Ishikawa (cell line): ENCODE data around the gene TTC3.

Experiments used
- CEBPB ChIP-seq: IDR thresholded peaks from 2 replicates; pipeline ENCODE4 v1.6.1; 2012
- CREB1 ChIP-seq: IDR thresholded peaks from 2 replicates; pipeline ENCODE4 v1.6.1; 2012; ENCODE audit warnings: low read depth
- EGR1 ChIP-seq: IDR thresholded peaks from 2 replicates; pipeline ENCODE4 v1.6.1; 2012
- EP300 ChIP-seq: IDR thresholded peaks from 2 replicates; pipeline ENCODE4 v1.6.1; 2012; ENCODE audit warnings: borderline replicate concordance
- FOXM1 ChIP-seq: IDR thresholded peaks from 2 replicates; pipeline ENCODE4 v1.6.1; 2012; ENCODE audit warnings: low read depth, borderline replicate concordance
- MAX ChIP-seq: IDR thresholded peaks from 2 replicates; pipeline ENCODE4 v1.6.1; 2012
- NFIC ChIP-seq: IDR thresholded peaks from 2 replicates; pipeline ENCODE4 v1.6.1; 2012
- RAD21 ChIP-seq: IDR thresholded peaks from 2 replicates; pipeline ENCODE4 v1.6.1; 2012; ENCODE audit warnings: low read depth
- REST ChIP-seq: IDR thresholded peaks from 2 replicates; pipeline ENCODE4 v1.6.1; 2012; ENCODE audit warnings: low read depth, mild to moderate bottlenecking
- TAF1 ChIP-seq: IDR thresholded peaks from 2 replicates; pipeline ENCODE4 v1.6.1; 2012; ENCODE audit warnings: low read depth, mild to moderate bottlenecking
- TCF12 ChIP-seq: IDR thresholded peaks from 2 replicates; pipeline ENCODE4 v1.6.1; 2012; ENCODE audit warnings: low read depth
- TEAD4 ChIP-seq: IDR thresholded peaks from 2 replicates; pipeline ENCODE4 v1.6.1; 2012
- YY1 ChIP-seq: IDR thresholded peaks from 2 replicates; pipeline ENCODE4 v1.6.1; 2012; ENCODE audit warnings: low read depth
- ZBTB7A ChIP-seq: IDR thresholded peaks from 2 replicates; pipeline ENCODE4 v1.6.1; 2012; ENCODE audit warnings: low read depth
- TF ChIP-seq, protein P1 (sequence below): IDR thresholded peaks from 2 replicates; pipeline ENCODE4 v1.6.1; 2012

The TTC3 gene

DNA sequence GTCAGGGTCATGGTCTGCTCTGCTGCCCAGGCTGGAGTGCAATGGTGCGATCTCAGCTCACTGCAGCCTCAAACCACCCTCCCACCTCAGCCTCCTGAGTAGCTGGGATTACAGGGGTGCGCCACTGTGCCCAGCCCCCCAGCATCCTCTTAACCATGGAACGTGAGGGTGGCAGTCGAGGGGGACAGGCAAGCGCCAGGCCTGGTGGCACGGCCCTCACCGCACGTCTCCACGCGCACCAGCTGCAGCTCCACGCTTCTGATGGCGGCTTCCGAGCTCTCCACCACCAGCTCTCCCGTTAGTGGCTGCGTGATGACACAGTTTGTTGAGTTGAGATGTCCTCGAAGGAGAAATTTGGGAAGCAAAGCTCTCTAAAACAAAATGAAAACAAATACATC is 154.9 kb downstream of the TTC3 start:
- TF ChIP-seq ZBTB7A (no peak), TCF12 (no peak), MAX (no peak), YY1 (no peak), TAF1 (no peak), RAD21 (no peak), CREB1 (no peak), CEBPB (no peak), EP300 (no peak), NFIC (no peak), REST (no peak), FOXM1 (no peak), EGR1 (no peak), TEAD4 (no peak)
- TF ChIP-seq, protein P1, sequence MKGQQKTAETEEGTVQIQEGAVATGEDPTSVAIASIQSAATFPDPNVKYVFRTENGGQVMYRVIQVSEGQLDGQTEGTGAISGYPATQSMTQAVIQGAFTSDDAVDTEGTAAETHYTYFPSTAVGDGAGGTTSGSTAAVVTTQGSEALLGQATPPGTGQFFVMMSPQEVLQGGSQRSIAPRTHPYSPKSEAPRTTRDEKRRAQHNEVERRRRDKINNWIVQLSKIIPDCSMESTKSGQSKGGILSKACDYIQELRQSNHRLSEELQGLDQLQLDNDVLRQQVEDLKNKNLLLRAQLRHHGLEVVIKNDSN, result no peak

DNA sequence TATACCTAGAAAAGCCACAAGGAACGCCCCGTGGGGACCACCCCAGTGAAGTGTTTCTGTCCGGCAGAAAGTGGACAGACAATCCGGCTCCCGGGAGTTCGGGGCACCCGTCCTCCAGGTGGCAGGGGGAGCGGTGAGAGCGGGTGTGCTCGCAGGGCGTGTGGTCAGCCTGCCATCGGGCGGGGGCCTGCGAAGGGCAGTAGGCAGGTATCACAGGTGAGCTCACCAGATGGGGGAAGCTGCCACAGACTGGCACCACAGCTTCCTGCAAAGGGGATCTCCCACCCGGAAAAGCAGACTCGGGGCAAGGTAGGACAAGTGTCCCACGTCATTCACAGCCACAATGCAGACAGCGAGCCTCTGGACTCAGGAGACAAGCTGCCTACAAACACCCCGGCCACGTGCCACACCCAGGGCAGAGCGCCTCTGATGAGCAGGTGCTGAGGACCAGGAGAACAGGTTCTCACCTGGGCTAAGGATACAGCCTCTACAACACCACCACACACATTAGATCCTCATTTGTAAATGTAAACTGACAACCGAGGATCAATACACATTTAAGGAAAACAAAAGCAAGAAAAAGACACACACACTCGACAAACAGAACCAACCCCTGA is 157.7 kb downstream of the TTC3 start:
- no peak for TF ChIP-seq RAD21
- no peak for TF ChIP-seq TAF1
- no peak for TF ChIP-seq REST
- no peak for TF ChIP-seq CREB1
- TF ChIP-seq, protein P1, result no peak
- TF ChIP-seq YY1, result no peak
- TF ChIP-seq EGR1, result no peak
- TF ChIP-seq TCF12, result no peak
- TF ChIP-seq ZBTB7A, result no peak
- no peak for TF ChIP-seq CEBPB
- no peak for TF ChIP-seq EP300
- no peak for TF ChIP-seq NFIC
- TF ChIP-seq FOXM1, result no peak
- no peak for TF ChIP-seq TEAD4
- TF ChIP-seq MAX, result no peak

DNA sequence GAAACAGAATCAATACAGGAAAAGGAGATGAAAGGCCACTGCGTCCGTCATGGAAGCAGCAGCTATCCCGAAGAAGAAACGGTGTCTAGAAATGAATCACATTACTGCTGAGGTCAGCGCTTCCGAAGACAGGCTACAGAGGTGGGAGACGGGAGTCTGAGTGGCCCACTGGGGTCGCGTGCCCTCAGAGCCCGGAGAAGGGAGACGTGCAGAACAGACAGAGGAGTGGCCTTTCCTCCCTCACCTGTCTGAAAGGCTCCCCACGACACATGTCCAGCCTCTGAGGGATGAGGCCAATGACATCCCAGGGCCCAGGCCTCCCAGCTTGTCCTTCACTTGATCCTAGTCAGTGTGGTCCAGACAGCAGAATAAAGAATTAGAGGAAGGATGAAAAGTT is 158.2 kb downstream of the TTC3 start:
- TF ChIP-seq YY1 (no peak), ZBTB7A (no peak), CREB1 (no peak), FOXM1 (no peak)

- no peak for TF ChIP-seq EGR1
- TF ChIP-seq NFIC, result no peak
- TF ChIP-seq, protein P1, result no peak
- TF ChIP-seq REST, result no peak
- no peak for TF ChIP-seq TEAD4
- TF ChIP-seq YY1, result no peak
- no peak for TF ChIP-seq MAX
- no peak for TF ChIP-seq CEBPB
- no peak for TF ChIP-seq TCF12
- TF ChIP-seq TAF1, result no peak
Observed at GRCh38 chr21:37231671-37232070, 158.6 kb downstream of the TTC3 start.
